DND-41 (cell line): ENCODE results near the gene FOLR2.

ENCODE experiments used
- CTCF ChIP-seq: IDR thresholded peaks from 2 replicates; pipeline ENCODE4 v1.5.1; 2012; ENCODE audit warnings: borderline replicate concordance, low read length, moderate library complexity, mild to moderate bottlenecking; ENCODE audit not compliant: poor library complexity, severe bottlenecking; ENCODE audit errors: extremely low read depth
- EZH2 ChIP-seq: IDR thresholded peaks from 3 replicates; pipeline ENCODE4 v1.6.1; 2012; ENCODE audit warnings: borderline replicate concordance, low read depth, mild to moderate bottlenecking, moderate library complexity, low read length, inconsistent platforms; ENCODE audit not compliant: severe bottlenecking

GRCh38 chr11:72233056-72233772 lies 16.6 kb downstream of the FOLR2 start:
- TF ChIP-seq CTCF (no peak), EZH2 (no peak)
